CD4-positive, alpha-beta T cell treated with Interleukin-4 for 4 hours (primary cell): ENCODE measurements around the gene ATG7.
"Not testable (repeated sequence)": the region's sequence is repeated elsewhere in the genome, so short reads cannot be mapped to it uniquely, and the experiment has no call there.

Experiments used
- DNase-seq: peaks from one replicate; pipeline ENCODE4 v3.0.0-alpha.2; 2020

ATG7 gene

DNA sequence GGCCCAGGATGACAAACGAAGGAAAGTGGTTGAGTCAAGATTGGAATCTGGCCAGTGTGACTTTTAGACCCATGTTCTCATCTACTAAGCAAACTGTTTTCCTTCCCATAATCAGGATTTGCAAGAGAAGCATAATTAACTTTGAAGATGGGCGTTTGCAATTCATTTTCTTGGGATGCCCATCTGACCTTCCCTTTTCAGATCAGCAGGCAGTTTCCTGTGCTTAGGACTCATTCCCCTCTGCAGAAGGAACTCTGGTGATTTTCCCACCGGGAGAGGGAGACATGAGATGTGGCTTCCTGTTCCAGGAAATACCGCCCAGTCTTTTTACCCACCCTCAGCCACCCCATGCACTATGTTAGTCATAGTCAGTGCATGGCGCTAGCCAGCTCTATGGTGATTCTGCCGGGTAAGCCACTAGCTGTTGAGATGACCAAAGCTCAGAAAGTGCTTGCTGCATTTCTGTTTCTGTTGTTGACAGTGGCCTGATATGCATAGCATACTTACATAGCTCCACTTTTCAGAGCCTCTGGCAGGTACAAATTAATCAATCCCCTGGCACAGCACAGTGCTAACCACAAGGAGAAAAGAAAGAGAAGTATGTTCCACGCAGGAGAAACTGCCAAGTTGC, 242.1 kb downstream of the ATG7 start:
- DNase-seq: no peak

DNA sequence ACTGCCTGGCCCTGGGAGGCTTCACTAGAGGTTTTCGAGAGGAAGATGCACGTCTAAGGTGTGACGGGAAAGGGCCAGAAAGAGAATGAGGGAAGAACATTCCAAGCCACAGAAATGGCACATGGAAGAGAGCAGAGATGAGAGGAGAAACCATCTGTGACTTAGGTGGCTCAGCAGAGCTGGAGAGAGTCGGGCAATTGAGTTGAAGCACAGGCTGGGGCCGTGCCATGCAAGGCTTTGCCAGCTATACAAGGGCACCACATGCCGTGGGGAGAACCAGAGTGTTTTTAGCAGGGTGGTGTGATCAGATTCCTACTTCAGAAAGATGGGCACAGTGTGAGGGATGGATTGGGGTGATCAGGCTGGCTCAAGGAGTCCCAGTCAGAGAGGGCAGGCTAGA, 245.4 kb downstream of the ATG7 start:
- DNase-seq: no peak

- no peak for DNase-seq
These were observed 249.0 kb downstream of the ATG7 start for GRCh38 chr3:11521167-11521566.

DNA sequence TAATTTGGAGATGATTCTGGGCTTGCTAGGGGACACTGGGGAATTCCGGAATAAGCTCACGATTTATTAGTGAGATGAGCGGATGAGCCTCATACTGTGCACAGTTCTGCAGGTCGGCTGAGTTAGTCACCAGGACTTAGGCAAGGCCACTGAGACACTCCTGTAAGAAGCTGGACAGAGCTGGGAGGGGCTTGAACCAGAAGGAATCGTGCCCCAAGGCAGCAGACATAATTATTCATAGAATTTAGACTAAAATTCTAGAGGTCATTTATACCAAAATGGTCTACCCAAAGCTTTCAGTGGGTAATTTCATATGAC, 250.2 kb downstream of the ATG7 start:
- no peak for DNase-seq

GRCh38 chr3:11522953-11523571, 250.9 kb downstream of the ATG7 start:
- DNase-seq: no peak

DNA sequence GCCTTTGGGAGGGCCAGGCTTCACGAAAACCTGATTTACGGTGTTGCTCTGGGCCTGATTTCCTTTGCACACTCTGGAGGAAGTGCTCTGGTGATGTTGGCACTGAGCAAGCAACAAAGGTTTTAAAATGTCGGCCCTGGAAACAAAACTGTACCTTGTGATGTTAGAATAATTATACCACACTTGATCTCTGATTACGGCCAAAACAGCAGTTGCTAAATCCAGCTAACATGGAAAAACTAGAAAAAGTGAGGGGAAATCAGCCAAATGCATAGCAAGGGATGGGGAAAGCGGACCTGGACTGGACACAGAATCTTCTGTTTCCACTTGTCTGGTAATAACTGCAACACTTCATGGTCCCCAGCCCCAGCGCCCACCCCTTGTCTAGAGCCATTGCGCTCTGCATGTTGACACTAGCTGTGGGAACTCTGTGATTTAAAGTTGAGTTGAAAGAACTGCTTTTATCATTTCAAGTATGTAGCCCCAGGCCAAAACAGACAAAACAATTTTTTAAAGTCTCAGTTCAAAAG, 251.4 kb downstream of the ATG7 start:
- DNase-seq: no peak

DNA sequence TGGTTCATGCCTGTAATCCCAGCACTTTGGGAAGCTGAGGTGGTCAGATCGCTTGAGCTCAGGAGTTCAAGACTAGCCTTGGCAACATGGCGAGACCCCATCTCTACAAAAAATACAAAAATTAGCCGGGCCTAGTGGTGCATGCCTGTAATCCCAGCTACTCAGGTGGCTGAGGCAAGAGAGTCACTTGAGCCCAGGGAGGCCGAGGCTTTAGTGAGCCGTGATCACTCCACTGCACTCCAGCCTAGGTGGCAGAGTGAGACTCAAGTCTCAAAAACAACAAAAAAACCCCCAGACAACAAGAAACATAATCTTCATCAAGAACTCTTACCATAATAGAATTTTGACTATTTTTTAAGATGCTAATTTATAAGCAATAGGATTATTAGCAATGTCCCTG, 253.9 kb downstream of the ATG7 start:
- not testable (repeated sequence) for DNase-seq

DNA sequence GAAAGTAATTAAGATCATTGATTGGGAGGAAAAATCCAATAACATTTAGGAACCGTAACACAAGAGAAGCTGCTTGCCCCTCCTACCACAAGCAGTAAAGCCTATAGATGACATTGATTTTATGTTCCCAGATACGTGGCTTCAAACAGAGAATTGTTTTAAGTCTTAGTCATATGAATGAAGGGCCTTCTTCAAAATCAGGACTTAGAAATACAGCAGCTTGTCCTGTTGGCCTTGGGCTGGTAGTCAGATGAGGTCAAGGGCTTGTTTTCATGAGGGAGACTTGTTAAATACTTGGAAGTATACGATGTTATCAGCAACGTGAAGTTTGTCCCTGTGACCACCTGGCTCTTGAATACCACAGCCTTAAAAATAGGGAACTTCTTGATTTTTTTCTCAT, 257.1 kb downstream of the ATG7 start:
- no peak for DNase-seq

DNA sequence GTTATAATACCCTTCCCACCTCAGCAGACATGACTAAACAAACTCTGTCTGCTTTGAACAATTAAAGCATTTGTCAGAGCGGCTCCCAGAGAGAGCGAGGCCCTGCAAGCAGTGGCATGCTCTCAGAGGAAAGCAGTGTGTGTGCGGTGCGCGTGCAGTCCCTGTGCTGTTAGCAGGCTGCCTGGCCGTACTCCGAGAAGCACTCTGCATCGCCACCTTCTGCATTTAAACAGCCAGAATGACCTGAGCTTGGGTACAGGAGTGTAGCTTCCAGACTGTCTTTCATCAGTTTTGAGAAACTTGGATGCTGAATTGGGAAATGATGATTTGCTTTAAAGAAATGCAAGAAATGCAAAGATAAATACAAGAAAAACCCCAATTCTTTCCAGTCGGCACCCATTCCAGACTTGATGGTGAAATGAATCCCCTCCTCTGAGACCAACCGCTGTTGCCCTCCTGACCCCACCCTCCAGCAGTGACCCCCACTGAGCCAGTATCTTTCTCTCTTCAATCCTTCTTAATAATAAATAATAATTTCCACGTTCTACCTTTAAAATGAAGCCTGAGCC, 258.0 kb downstream of the ATG7 start:
- no peak for DNase-seq

GRCh38 chr3:11532931-11533391, 260.8 kb downstream of the ATG7 start:
- DNase-seq: no peak

GRCh38 chr3:11534011-11534792, 262.0 kb downstream of the ATG7 start:
- DNase-seq: no peak

DNA sequence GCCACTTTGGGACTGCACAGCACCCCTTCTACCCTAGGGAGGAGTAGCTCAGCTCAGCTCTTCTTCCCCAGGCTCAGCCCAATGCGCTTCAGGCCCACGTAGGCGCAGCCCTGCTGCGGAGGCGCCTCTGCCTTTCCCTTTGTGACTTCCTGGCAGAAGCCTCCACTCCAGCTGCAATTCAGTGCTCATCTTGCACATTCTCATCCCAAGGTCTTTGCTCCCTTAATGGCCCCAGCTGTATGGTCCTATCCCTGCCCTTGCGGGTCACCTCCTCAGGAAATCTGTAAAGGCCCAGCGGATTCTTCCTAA, 262.6 kb downstream of the ATG7 start:
- DNase-seq: no peak

- DNase-seq: no peak
These were observed 263.2 kb downstream of the ATG7 start for GRCh38 chr3:11535243-11535960.

GRCh38 chr3:11536132-11536935, 264.1 kb downstream of the ATG7 start:
- DNase-seq: no peak

DNA sequence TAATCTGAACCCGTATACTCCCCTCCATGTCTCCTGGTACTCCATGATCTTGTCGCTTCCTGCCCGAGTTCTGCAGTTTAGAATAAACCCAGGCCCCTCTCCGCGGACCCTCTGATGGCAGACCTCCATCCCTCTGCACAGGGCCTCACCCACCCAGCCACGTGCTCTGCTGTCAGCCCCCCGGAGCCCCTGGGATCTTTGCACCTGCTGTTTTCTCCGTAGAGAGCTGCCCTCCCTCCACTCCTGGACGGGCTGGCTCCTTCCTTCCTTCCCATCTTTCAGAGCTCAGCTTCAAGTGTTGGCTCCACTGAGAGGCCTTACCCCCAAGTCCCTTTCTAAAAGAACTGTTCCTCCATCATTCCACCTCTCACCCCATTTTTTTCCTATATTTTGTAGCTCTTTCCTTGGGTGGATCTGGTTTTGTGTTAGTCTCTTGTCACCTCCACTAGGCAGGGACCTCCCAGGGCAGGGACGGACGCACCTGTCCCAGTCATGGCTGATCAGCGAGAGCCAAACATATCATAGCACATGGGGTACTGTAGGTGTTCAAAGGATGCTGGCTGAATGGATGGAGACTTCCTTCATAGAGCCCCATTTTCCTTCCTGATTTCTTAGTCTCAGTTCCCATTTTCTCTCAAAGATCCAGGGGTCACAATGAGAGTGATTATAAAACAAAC, 264.9 kb downstream of the ATG7 start:
- DNase-seq: no peak

DNA sequence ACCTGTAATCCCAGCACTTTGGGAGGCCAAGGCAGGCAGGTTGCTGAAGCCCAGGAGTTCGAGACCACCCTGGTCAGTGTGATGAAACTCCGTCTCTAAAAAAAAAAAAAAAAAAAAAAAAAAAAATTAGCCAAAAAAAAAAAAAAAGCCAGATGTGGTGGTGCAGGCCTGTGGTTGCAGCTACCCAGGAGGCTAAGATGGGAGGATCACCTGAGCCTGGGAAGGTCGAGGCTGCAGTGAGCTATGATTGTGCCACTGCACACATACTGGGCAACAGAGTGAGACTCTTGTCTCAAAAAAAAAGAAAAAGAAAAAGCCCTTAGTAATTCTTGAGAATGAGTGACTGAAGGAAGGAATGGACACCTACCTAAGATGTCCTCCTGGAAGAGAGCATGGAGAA, 266.4 kb downstream of the ATG7 start:
- no peak for DNase-seq

GRCh38 chr3:11539218-11539617, 267.0 kb downstream of the ATG7 start:
- DNase-seq: no peak

DNA sequence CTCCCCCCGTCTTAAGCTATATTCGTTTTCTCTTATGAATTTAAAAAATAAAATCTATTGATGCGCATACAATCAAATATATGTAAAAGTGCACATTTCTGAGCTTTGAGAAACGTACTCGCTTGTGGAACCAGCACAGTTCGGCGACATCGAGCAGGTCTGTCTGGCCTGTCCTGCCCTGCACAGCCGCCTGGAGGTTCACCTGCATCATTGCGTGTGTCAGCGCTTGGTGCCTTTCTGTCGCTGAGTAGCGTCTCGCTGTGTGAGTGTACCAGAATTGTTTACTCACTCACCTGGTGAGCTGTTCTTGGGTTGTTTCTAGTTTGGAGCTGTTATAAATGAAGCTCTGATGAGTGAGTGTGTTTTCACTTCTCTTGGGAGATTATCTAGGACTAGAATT, 267.5 kb downstream of the ATG7 start:
- no peak for DNase-seq

GRCh38 chr3:11541321-11542303, 269.4 kb downstream of the ATG7 start:
- DNase-seq: no peak

GRCh38 chr3:11542551-11542950, 270.4 kb downstream of the ATG7 start:
- no peak for DNase-seq
